Limb (tissue), 2 donors: Measurements from ENCODE around the gene LYZL6.
"Not testable (repeated sequence)": the region's sequence is repeated elsewhere in the genome, so short reads cannot be mapped to it uniquely, and the experiment has no call there.

Experiments used
- DNase-seq, 2 donors: peaks; one replicate each; pipeline ENCODE4 v3.0.0-alpha.2; 2016; ENCODE audit errors: extremely low spot score in 2 of 2

LYZL6 gene

DNA sequence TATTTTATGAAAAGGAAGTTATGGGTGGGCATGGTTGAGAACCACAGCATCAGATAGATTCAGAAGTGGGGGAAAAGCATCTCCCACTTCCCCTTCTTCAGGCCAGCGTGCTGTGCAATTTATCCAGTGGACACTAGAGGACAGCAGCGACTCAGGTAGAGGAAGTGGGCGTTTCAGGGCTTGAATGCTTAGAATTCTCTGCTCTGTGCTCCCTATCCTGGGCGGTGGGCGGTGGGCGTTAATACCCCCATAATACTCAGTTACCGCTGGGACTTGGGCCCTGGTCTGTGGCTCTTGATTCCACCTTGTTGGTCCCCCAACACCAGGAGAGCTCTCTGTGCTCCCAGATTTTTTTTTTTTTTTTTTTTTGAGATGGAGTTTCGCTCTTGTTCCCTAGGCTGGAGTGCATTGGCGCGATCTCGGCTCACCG lies 3.7 kb upstream of the LYZL6 start:
- DNase-seq = peak in 1 of 2 donors; percentile 59

DNA sequence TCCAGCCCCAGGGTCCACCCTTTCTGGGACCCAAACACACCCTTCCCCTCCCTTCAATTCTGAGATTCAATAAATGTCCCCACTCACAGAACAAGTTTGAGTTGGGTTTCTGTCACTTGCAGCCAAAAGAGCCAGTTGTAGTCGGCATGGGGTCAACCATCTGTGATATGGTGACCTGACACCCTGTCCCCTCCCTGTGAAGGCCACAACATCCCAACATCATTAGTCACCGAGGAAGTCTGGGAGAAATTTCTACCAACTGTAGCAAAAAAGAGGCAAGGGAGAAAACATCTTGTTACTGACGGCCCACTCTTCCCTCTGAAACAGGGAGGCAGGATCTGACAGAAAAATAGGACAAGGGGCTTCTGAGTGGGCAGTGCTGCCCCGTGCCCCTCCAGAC lies 638 bp upstream of the LYZL6 start:
- no peak for DNase-seq

DNA sequence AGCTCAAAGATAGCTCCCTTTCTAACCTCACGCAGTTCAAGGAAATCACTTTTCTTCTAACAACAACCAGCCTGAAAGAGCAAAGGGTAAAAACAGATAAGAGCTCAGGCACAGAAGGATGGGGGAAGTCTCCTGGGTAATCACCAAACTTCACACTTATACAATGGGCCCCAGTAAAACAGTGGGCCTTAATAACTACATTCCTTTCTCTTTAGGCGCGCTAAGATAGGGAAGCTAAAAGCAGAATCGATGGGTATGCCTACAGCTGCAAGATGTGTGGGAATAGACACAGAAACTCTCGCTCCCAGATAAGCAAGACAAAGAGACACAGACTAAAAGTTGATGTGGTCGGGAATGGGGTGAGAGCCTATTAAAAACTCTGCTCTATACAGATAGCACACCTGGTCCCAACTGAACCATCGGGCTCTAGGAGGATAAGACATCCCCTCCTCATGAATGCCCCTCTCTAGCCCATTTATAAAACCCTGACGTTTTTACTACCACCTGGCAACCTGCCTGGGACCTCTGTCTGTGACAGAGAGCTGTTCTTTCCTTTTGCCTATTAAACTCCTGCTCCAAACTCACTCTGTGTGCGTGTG lies 826 bp downstream of the LYZL6 start:
- DNase-seq = peak in 1 of 2 donors; percentile 46

DNA sequence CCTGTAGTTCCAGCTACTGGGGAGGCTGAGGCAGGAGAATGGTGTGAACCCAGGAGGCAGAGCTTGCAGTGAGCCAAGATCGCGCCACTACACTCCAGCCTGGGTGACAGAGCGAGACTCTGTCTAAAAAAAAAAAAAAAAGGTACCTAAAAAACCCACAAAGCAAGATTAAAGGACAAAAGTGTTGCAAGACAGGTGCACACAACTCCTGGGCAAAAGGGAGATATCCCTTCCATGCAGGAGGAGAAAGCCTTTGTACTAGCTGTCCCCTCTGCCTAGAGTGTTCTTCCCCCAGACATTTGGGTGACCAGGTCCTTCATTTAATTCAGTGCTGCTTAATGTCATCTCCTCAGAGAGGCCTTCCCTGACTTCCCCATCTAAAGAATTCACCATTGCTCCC lies 5.0 kb downstream of the LYZL6 start:
- DNase-seq = not testable (repeated sequence)

DNA sequence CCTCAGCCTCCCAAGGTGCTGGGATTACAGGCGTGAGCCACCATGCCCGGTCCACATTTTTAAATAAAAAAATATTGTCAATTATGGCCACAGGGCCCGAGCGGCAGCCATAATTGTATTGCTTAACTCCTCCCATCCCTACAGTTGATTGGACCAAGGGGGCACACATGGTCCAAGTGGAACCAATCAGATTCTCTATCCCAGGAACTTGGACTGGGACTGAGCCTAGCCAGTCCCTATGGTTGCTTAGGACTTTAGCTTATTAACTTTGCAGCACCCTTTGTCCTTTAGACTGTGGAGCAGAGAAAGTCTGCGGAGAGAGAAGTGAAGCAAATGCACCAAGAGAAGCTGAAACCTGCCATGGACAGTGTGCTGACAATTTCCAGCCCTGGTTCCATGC lies 7.5 kb downstream of the LYZL6 start:
- DNase-seq = no peak

DNA sequence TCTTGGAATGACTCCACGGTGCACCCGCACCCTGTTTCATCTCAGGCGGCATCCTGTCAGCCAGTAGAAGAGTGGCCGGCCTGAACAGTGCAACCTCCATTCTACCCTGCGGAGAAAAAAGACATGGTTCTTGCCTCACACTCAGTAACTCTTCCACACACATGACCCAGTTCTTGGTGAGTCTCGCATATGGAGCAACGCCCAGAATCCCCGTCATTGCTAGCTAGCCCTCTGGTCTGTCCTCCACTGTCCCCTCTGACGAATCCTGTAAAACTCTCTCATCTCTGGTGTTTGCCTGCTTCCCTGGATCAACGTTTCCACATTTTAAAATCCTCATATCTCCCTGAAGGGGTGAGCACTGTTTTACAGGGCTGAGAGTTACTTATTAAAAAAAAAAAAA lies 8.8 kb downstream of the LYZL6 start:
- no peak for DNase-seq

DNA sequence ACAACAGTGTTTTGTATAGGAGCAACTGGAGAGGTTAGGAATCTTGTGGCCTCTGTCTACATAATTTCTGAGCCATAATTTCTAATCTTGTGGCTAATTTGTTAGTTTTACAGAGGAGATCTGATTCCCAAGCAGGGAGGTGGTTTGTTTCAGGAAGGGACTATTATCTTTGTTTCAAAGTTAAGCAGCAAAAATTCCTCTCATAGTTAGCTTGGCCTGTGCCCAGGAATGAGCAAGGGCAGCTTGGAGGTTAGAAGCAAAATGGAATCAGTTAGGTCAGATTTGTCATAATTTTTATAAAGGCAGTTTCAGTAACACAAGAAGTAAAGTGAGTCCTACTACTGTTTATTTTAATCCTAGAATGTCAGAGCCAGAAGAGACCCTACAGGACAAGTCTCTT lies 10.9 kb downstream of the LYZL6 start:
- DNase-seq = no peak

DNA sequence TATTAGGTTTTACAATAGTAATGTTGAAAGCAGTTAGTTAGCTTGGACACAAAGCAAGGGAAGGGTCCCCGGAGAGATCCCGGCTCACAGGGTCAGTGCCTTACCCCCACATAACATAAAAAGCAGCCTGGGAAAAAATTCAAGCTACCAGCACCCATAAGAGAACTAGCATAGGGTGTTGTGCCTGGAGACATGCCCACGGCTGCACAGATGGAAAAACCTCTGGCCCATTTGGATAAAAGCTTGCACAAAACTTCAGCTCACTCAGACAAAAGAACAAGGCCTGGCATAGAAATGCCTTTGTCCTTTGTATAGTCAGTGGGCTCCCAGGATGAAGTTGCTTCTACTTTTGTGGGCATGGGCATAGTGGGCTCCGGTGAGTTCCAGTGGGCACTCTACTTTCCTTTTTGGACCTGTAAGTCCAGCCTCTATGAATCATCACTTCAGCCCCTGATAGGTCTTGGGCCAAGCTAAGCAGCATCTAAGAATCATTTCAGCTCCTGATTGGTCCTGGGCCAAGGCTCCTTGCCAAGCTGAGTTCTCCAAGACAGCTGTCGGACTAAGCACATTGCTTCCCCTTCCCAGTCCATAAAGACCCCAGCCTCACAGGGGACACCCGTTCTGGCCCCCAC lies 11.6 kb downstream of the LYZL6 start:
- peak; percentile 41 to 51 for DNase-seq

DNA sequence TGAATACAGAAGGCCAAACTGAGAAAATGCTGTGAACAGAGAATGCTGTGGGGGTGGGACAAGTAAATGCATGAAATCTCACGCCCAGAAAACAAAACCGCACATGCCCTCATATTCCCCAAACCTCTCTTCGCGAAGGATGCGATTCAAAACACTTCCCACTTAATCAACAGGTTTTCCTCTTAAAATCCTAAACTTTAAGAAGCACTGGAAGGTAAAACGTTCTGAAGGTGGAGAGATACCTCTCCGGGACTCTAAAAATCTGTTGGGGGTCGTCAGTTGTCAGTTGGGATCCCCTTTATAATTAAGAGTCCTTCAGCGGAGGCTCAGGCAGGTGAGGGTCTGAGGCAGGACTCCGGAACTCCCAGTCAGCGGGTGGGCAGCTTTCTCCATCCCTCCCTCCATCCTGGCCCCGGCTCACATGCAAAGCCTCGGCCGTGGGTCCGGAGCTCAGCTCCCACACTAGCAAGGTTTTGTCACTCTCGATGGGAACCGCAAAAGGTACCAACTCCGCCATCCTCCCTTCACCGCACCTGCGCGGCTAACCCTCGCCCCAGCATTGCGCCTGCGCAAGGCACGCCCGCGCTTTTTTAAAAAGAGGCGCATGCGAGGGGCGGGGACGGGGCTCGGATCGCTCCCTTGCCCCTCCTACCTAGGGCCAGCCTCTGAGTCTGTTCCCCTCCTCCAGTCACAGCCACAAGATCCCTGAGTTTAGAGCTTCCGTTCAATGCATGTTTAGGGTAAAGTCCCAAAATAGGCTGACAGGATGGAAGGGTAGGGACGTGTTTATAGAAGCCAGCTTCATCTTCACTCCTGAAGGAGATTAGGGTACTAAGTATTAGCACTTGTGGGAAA lies 13.1 kb downstream of the LYZL6 start, which contains the start of gene RDM1:
RDM1 (minus strand) TSS at position 563 of the 855 bp plus-strand sequence; CDS start at position 517, 46 bp downstream.
- peak; percentile 79 to 86 for DNase-seq

DNA sequence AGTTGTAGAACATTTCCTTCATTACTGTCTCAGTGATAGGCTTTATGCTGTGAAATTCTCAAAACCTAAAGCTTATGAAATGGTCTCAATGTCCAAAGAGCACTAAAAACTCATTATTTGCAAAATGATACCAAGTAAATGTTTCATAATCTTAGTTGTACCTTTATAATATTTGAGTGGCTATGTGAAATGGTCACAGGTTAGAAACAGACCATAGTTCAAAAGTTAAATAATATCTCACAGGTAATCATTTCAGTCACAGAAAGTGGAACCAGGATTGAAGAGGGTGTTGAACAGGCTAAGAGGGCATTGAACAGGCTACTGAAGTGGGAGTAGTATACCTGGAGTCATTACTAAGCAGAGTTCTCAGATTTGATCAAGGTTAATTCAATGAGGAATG lies 15.8 kb downstream of the LYZL6 start:
- DNase-seq = no peak

DNA sequence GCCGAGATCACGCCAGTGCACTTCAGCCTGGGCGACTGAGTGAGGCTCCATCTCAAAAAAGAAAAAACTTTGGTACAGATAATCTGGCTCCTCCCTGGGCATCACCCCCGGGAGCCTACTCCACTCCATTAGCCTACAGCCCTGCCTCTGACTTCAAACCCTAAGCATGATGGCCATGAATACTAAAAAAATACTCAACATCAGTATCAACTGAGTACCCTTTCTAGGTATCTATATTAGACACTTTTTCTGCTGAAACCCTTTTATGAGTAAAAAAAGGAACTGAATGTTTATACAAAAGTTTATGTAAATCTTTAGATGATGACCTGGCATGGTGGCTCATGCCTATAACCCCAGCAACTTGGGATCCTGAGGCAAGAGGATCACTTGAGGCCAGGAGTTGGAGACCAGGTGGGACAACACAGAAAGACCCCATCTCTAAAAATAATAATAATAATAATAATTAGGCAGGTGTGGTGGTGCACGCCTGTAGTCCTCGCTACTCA lies 19.9 kb downstream of the LYZL6 start:
- no peak for DNase-seq

DNA sequence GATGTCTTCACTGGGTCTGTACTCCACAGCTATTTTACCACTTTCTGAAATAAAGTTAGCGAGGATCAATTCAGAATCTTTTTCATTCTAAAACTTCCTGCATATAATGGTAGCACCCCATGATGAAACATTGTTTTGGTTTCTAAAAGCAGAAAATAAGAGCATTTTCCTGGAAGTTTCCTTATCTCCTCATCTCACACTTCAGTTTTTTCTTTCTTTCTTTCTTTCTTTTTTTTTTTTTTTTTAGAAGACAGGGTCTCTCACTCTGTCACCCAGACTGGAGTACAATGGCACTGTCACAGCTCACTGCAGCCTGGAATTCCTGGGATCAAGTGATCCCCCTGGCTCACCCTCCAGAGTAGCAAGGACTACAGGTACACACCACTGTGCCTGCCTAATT lies 23.3 kb downstream of the LYZL6 start:
- DNase-seq = no peak

DNA sequence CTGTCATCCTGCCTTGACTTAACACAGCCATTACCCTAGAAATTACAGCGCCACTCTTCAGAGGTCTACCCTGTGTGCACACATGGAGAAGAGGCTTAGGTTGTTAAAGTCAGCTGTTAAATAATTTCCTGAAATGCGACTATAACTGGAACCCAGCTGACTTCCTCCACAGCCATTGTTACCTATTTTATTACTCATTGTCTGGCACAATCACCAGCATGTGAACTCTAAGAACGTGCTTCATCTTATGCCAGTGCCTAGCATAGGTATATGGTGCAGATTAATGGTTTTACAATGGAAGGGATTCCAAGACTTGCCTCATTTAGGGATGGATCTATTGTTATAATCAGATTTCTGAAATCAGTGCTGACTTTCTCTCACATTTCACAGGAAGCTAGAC lies 24.8 kb downstream of the LYZL6 start:
- DNase-seq = no peak

DNA sequence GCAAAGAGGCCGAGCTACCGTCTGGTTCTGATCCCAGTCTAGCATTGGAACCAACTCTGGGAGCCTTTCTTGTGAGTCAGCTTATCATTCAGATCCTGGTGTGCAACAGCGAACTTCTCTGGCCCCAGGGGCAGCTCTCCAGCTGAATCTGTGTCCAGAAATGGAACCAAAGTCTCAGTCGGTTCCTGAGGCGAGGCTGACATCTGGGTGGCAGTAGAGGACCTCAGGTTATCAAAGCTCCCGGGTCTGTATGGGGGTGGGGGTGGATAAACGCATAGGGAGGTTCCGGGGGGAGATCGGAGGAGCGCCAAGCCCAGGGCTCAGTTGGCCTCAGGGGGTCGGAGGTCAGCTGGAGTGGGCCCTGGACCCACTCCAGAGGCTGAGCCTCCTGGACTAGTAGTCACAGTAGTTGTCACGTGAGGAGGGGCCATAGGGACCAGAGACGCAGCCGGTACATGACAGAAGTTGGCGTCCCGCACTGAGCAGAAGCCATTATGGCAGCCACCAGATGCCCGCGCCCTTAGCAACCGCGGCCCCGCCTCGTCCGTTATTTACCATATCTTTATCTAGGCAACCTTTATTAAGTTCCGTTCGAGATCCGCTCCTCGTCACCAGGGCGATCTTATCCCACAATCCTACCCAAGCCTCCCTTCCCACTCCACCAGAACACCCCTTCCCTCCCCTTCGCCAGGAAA lies 25.8 kb downstream of the LYZL6 start:
- DNase-seq = no peak

DNA sequence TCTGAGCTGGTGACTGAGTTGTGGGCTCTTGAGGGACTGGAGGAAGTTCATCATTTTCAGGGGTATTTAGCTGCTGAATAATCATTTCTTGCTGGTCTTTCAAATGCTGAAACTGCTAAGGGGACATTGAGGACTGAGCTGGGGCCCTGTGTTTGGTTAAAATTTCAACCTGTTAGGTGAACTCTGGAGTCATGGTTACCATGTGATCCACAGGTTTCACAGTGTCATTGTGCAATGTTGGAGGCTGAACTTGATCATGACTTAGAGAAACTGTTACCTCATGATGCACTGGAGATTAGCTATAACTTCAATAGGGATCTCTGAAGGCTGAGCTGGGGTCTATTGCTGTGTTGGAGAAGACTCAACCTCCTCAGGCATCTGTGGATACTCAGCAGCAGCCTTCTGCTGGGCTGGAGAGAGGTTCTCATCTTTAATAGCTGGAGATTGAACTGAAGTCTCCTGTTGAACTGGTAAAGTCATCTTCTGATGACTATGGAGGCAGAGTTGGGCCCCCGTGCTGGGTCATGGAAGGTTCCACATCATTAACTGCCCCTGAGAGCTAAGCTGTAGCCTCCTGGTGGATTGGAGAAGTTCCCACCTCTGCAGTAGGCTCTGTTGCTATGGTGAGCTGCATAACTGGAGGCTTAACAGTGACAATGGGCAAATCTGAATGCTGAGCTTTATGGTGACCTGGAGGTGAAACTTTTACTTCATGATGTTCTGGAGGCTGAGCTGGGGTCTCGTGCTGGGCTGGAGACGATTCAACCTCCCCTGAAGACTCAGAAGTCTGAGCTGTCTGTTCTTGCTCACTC lies 28.2 kb downstream of the LYZL6 start:
- DNase-seq = no peak

DNA sequence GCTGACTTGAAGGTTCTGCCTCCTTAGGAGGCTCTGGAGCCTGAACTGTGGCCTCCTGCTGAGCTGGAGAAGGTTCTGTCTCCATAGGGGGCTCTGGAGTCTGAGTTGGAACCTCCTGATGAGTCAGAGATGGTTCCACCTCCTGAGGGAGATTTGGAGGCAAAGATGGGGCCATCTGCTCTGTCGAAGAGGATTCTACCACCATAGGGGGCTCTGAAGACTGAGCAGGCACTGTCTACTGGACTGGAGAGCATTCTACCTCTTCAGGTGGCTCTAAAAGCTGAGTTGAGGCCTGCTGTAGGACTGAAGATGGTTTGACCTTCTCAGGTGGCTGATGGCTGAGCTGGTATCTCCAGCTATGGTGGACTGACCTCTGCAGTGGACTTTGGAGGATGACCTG lies 29.2 kb downstream of the LYZL6 start:
- DNase-seq = no peak

DNA sequence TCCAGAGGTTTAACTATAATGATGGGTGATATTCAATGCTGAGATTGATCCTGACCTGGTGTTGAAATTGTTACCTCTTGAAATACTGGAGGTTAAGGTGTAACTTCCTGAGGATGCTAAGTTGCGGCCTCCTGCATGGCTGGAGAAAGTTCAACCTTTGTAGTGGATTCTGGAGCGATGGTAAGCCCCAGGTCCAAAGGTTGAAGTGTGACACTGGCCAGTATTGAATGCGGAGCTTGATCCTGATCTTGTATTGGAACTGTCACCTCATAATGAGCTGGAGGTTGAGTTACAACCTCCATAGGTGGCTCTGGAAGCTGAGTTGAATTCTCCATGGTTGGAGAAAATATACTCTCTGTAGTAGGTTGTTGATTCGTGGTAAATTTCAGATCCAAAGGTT lies 29.9 kb downstream of the LYZL6 start:
- no peak for DNase-seq

DNA sequence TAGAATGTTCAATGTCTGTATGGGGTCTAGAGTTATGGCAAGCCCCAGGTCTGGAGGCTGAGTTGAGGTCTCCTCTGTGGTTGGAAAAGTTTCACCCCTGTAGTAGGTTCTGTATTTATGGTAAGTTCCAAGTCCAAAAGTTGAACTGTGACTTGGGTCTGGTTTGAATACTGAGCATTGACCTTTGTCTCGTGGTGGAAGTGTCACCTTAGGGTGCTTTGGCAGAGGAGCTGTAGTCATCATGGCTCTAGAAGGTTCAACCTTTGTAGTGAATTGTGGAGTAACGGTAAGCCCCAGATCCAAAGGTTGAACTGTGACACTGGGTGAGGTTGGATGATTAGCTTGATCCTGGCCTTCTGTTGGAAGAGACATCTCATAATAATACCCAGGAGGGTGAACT lies 30.6 kb downstream of the LYZL6 start:
- DNase-seq = no peak

DNA sequence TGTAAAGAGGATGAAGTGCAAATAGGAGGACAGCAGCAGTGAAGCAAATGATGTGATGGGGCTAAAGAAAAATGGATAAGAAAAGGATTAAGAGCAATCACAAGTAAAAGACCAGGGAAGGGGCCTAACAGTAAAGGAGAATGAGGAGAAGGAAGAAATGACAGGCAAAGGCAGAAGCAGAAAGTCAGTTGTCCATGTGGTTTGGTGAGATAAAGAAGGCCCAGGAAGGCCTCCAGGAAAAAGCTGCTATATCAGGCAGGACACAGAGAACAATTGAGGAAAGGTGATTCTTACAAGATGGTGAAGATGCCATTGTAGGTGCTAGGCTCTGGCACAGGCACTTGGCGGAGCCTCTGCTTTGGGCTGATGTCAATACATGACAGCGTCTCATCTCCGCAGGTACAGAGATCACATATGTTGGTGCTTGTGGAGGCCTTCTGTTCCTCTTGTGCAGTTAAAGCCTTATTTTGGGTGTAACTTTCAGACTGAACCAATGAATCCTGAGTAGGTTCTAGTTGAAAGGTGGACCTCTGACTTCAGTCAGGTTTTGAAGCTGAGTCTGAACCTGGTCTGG lies 31.1 kb downstream of the LYZL6 start:
- no peak for DNase-seq

DNA sequence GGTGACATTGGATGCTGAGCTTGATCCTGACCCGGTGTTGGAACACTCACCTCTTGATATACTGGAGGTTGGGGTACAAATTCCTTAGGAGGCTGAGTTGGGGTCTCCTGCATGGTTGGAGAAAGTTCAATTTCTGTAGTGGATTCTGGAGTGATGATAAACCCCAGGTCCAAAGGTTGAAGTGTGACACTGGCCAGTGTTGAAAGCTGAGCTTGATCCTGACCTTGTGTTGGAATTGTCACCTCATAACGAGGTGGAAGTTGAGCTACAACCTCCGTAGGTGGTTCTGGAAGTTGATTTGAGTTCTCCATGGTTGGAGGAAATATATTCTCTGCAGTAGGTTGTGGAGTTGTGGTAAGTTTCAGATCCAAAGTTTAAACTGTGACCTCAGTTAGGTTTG lies 34.1 kb downstream of the LYZL6 start:
- DNase-seq = no peak

DNA sequence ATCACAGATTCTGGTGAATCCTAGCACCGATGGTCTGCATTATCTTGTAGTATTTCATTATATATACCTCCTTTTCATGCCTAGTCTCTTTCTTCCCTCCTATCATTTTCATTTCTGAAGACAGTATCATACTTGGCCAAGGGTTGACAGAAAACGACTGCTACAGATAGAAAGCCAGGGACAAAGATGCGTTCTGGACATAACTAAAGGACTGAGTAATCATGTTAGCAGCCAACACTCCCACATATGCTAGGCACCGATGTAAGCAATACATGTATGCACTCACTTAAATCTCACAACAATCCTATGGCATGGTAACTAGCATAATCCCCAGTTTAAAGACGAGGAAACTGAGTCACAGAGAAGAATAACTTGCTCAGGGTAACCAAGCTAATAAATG lies 35.8 kb downstream of the LYZL6 start:
- DNase-seq = no peak
